H9 (cell line): Measurements from ENCODE around the gene PLEKHO1. TPM values are rescaled to one million over a fixed set of nuclear protein-coding genes. Genes with fewer than 3 reads are reported as not detected.

Source experiments
- DNase-seq: peaks from one replicate; pipeline ENCODE4 v3.0.0-alpha.2; 2017
- H2AFZ ChIP-seq: one replicate; pipeline ENCODE4 v1.6.1; 2013; ENCODE audit warnings: mild to moderate bottlenecking, low read length, control low read depth, moderate library complexity
- H2AK5ac ChIP-seq: 2 replicates; pipeline ENCODE4 v1.6.1; 2013; ENCODE audit warnings: low read length, control low read depth, mixed read lengths; ENCODE audit not compliant: insufficient read length
- H2BK120ac ChIP-seq: one replicate; pipeline ENCODE4 v1.6.1; 2013; ENCODE audit warnings: low read depth, mild to moderate bottlenecking, low read length, control low read depth, inconsistent platforms; ENCODE audit not compliant: poor library complexity, severe bottlenecking
- H2BK12ac ChIP-seq: 2 replicates; pipeline ENCODE4 v1.6.1; 2013; ENCODE audit warnings: low read length, control low read depth, mixed read lengths, low read depth; ENCODE audit not compliant: insufficient read length
- H2BK15ac ChIP-seq: 2 replicates; pipeline ENCODE4 v1.6.1; 2013; ENCODE audit warnings: low read depth, low read length, control low read depth
- H2BK20ac ChIP-seq: one replicate; pipeline ENCODE4 v1.6.1; 2013; ENCODE audit warnings: low read depth, mild to moderate bottlenecking, low read length, control low read depth, inconsistent platforms; ENCODE audit not compliant: poor library complexity, severe bottlenecking
- H2BK5ac ChIP-seq: 2 replicates; pipeline ENCODE4 v1.6.1; 2013; ENCODE audit warnings: low read length, control low read depth, mixed read lengths; ENCODE audit not compliant: insufficient read length
- H3K14ac ChIP-seq: 2 replicates; pipeline ENCODE4 v1.6.1; 2013; ENCODE audit warnings: low read length, control low read depth; ENCODE audit not compliant: insufficient read depth
- H3K18ac ChIP-seq: 2 replicates; pipeline ENCODE4 v1.6.1; 2013; ENCODE audit warnings: low read depth, mild to moderate bottlenecking, mixed read lengths, low read length, control low read depth; ENCODE audit not compliant: insufficient read length
- H3K23ac ChIP-seq: 2 replicates; pipeline ENCODE4 v1.6.1; 2013; ENCODE audit warnings: low read length, control low read depth, mixed read lengths, low read depth; ENCODE audit not compliant: insufficient read length
- H3K23me2 ChIP-seq: 2 replicates; pipeline ENCODE4 v1.6.1; 2013; ENCODE audit warnings: low read depth, mild to moderate bottlenecking, mixed read lengths, low read length, control low read depth; ENCODE audit not compliant: insufficient read length, poor library complexity, severe bottlenecking
- H3K27ac ChIP-seq: 2 replicates; pipeline ENCODE4 v1.5.1; 2013; ENCODE audit warnings: low read length, control low read depth, mixed read lengths, low read depth; ENCODE audit not compliant: insufficient read length
- H3K27me3 ChIP-seq: 2 replicates; pipeline ENCODE4 v1.6.1; 2013; ENCODE audit warnings: low read length, control low read depth, inconsistent platforms; ENCODE audit not compliant: insufficient read depth
- H3K4ac ChIP-seq: 2 replicates; pipeline ENCODE4 v1.6.1; 2013; ENCODE audit warnings: low read depth, mild to moderate bottlenecking, control low read depth, inconsistent platforms, low read length, moderate library complexity
- H3K4me1 ChIP-seq: 2 replicates; pipeline ENCODE4 v1.6.1; 2013; ENCODE audit warnings: low read length, control low read depth, inconsistent platforms; ENCODE audit not compliant: insufficient read depth
- H3K4me2 ChIP-seq: 2 replicates; pipeline ENCODE4 v1.6.1; 2013; ENCODE audit warnings: low read length, control low read depth, mixed read lengths; ENCODE audit not compliant: insufficient read length, insufficient read depth
- H3K56ac ChIP-seq: 2 replicates; pipeline ENCODE4 v1.6.1; 2013; ENCODE audit warnings: low read depth, mild to moderate bottlenecking, mixed read lengths, low read length, control low read depth; ENCODE audit not compliant: insufficient read length
- H3K79me1 ChIP-seq: 2 replicates; pipeline ENCODE4 v1.6.1; 2013; ENCODE audit warnings: low read depth, mild to moderate bottlenecking, moderate library complexity, low read length, control low read depth, inconsistent platforms; ENCODE audit not compliant: insufficient read depth, poor library complexity, severe bottlenecking
- H3K79me2 ChIP-seq: 2 replicates; pipeline ENCODE4 v1.6.1; 2013; ENCODE audit warnings: low read length, control low read depth, inconsistent platforms; ENCODE audit not compliant: insufficient read depth
- H3K9ac ChIP-seq: 2 replicates; pipeline ENCODE4 v1.6.1; 2013; ENCODE audit warnings: low read length, control low read depth, mixed read lengths; ENCODE audit not compliant: insufficient read length; ENCODE audit errors: extremely low read depth
- H3K9me3 ChIP-seq: one replicate; pipeline ENCODE4 v1.6.1; 2013; ENCODE audit warnings: low read depth, low read length, inconsistent platforms; ENCODE audit not compliant: control insufficient read depth
- H3T11ph ChIP-seq: one replicate; pipeline ENCODE4 v1.6.1; 2013; ENCODE audit warnings: mild to moderate bottlenecking, low read length, control low read depth, inconsistent platforms
- H4K20me1 ChIP-seq: one replicate; pipeline ENCODE4 v1.6.1; 2013; ENCODE audit not compliant: control insufficient read depth, insufficient read length, insufficient read depth
- H4K5ac ChIP-seq: 2 replicates; pipeline ENCODE4 v1.6.1; 2013; ENCODE audit warnings: low read depth, mild to moderate bottlenecking, mixed read lengths, low read length, control low read depth; ENCODE audit not compliant: insufficient read length
- H4K8ac ChIP-seq: replicated peaks from 2 replicates; pipeline ENCODE4 v1.6.1; 2013; ENCODE audit warnings: low read length, control low read depth, mixed read lengths, low read depth; ENCODE audit not compliant: insufficient read length
- H4K91ac ChIP-seq: 2 replicates; pipeline ENCODE4 v1.6.1; 2013; ENCODE audit warnings: low read depth, mild to moderate bottlenecking, moderate library complexity, mixed read lengths, low read length, control low read depth; ENCODE audit not compliant: insufficient read length
- H3K27ac Mint-ChIP-seq, 3 experiments: 2 replicates in 2 of 3; 3 replicates in 1 of 3; pipeline ENCODE4 v1.8.0; 2020 to 2021; ENCODE audit warnings: mixed read lengths in 3 of 3, mild to moderate bottlenecking in 1 of 3, moderate library complexity in 1 of 3
- H3K27me3 Mint-ChIP-seq: 2 replicates; pipeline ENCODE4 v1.8.0; 2021; ENCODE audit warnings: low read depth, mild to moderate bottlenecking, moderate library complexity, mixed read lengths
- H3K36me3 Mint-ChIP-seq, 3 experiments: 2 replicates in 2 of 3; 3 replicates in 1 of 3; pipeline ENCODE4 v1.8.0; 2020 to 2021; ENCODE audit warnings: low read depth in 3 of 3, mixed read lengths in 3 of 3; ENCODE audit not compliant: insufficient read depth in 1 of 3
- H3K4me1 Mint-ChIP-seq, 2 experiments: 2 replicates each; pipeline ENCODE4 v1.8.0; 2020; ENCODE audit warnings: mixed read lengths in 2 of 2
- H3K4me3 Mint-ChIP-seq, 2 experiments: 2 replicates in 1 of 2; 3 replicates in 1 of 2; pipeline ENCODE4 v1.8.0; 2020 to 2021; ENCODE audit warnings: mild to moderate bottlenecking in 2 of 2, mixed read lengths in 2 of 2, moderate library complexity in 1 of 2
- H3K9me3 Mint-ChIP-seq, 2 experiments: 2 replicates in 1 of 2; 3 replicates in 1 of 2; pipeline ENCODE4 v1.8.0; 2020; ENCODE audit warnings: mild to moderate bottlenecking in 2 of 2, mixed read lengths in 2 of 2, moderate library complexity in 1 of 2
- CTCF ChIP-seq: fragments of 200-600 bp; sonication (generic); conservative IDR thresholded peaks from 3 replicates; pipeline ENCODE4 v1.8.0; 2021; ENCODE audit warnings: antibody characterized with exemption, mild to moderate bottlenecking
- WGBS: extraction: QIAGEN DNeasy Blood & Tissue Kit; methylation state at CpG from one replicate; pipeline ENCODE4 v1.1.7; 2013; ENCODE audit warnings: missing lambda C conversion rate, low lambda C conversion rate, mixed read lengths; ENCODE audit not compliant: insufficient read length; ENCODE audit errors: extremely low coverage; 5-methylcytosine and 5-hydroxymethylcytosine counted together
- total RNA-seq: library from RNA; stranded (reverse); gene quantifications from 2 replicates; pipeline ENCODE4 v1.2.1, GENCODE V29; 2021

The PLEKHO1 gene
- total RNA-seq, 1 experiment from 2014 or later = 48.1 TPM

DNA sequence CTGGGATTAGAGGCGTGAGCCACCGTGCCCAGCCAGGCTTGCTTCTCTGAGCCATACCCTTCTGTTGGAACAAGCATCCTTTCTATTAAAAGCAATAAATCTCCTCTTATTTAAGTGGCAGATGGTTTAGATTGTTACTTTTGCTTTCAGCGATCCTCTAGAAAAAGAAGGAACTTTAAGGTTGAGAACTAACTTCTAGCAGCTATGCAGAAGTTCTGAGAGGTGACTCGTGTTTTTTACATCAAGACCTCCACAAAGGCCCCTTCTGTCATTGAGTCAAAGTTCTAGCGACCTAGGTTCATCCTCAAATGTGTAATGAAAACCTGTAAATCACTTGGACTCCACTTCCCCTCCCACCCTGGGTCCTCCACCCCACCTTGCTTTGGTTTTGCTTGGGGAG lies 30.8 kb downstream of the PLEKHO1 start:
- no peaks in the 10 kb centered on the region for H3K4me1 Mint-ChIP-seq
- Histone ChIP-seq H3K14ac (no peak overlapping the region), H4K91ac (no peak overlapping the region), H3K4me1 (no peaks in the 10 kb centered on the region), H3K27ac (no peak overlapping the region), H2BK5ac (no peak overlapping the region), H2BK120ac (no peak overlapping the region), H4K20me1 (no peaks in the 10 kb centered on the region), H3K18ac (no peak overlapping the region), H3K9me3 (no peaks in the 10 kb centered on the region), H2BK12ac (no peak overlapping the region), H3K4ac (no peak overlapping the region), H2AK5ac (no peak overlapping the region), H3K56ac (no peak overlapping the region), H3K4me2 (no peak overlapping the region), H3K79me1 (no peaks in the 10 kb centered on the region), H3T11ph (no peak overlapping the region), H3K23ac (no peak overlapping the region), H3K27me3 (no peaks in the 10 kb centered on the region), H4K5ac (no peak overlapping the region), H3K23me2 (no peaks in the 10 kb centered on the region), H2AFZ (no peak overlapping the region), H3K79me2 (no peaks in the 10 kb centered on the region), H2BK15ac (no peak overlapping the region), H2BK20ac (no peak overlapping the region), H4K8ac (no peak overlapping the region), H3K9ac (no peak overlapping the region)
- no peaks in the 10 kb centered on the region for H3K36me3 Mint-ChIP-seq
- no peak for DNase-seq
- peak overlapping the region in 1 of 3 experiments; percentile 40; a peak in 1 of 7 replicates for H3K27ac Mint-ChIP-seq
- no peaks in the 10 kb centered on the region for H3K9me3 Mint-ChIP-seq
- no peak overlapping the region for H3K4me3 Mint-ChIP-seq
- TF ChIP-seq CTCF = no peak
- no CpG with 5 or more reads among the region's 5 CpGs for WGBS
- H3K27me3 Mint-ChIP-seq = no peaks in the 10 kb centered on the region
